GM19351 (cell line): ENCODE data around the gene ELP2.
"Not testable (repeated sequence)": the region's sequence is repeated elsewhere in the genome, so short reads cannot be mapped to it uniquely, and the experiment has no call there.

ENCODE experiments used
- ATAC-seq: cut with Tn5 transposase; IDR thresholded peaks from one replicate; pipeline ENCODE4 v1.9.1; 2021; ENCODE audit warnings: mild to moderate bottlenecking, moderate library complexity; ENCODE audit not compliant: unreplicated experiment

ELP2 gene

DNA sequence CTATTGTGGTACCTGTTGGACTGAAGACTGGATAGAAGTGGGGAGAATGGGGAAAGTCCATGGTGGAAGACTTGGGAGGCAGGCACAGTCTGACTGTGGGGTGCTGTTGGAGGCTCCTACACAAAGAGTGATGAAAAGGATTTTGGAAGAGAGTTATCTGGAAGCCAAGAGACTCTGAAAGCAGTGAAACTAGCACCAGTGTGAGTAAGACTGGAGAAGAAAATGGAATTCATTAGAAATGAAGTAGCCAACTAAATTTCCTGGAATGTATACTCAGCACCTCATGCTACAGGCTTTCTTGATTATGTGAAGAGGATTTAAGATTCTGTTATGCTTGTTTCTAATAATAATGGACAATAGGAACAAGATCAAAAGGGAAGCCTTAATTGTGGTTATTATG, 27.7 kb downstream of the ELP2 start:
- ATAC-seq, result no peak

DNA sequence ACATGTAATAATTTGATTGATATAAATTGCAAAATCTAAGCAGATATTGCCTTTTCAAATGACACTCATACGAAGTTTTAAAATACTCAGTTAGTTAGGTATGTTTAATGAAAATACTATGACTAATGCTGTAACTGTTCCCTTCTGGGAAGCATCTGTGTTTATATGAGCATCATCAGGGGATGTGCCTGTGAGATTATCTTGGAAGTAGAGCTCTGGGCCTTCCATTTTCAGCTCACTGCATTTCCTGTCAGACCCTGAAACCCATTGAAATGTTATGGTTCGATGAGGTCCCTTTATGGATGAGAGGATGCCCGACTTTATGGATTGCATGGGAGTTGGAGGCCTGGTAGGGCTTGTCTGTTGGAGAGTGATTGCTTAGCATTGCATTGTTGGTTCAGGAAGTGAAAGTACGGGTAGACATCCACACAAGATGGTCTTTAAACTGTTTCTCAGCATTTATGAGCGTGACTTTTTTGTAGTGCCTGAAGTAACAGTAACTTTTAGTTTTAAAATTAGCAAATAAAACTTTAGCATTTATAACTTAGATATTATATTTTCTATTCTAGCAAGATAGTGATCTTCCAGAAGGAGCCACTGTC, 28.7 kb downstream of the ELP2 start:
- ATAC-seq, result no peak

GRCh38 chr18:36160959-36161371, 31.3 kb downstream of the ELP2 start:
- no peak for ATAC-seq

DNA sequence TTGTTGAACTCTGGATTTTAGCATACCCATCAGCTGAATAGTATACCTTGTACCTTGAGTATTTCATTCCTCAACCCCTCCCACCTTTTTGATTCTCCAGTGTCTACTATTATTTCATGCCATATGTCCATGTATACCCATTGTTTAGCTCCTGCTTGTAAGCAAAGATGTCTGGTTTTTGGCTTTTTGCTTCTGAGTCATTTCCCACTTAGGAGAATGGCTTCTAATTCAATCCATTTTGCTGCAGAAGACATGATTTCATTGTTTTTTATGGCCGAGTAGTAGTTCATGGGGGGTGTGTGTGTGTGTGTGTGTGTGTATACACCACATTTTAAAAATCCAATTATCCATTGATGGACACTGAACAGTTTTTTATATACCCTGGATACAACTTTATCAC, 33.3 kb downstream of the ELP2 start:
- ATAC-seq, result no peak

GRCh38 chr18:36167692-36168218, 38.1 kb downstream of the ELP2 start:
- no peak for ATAC-seq

DNA sequence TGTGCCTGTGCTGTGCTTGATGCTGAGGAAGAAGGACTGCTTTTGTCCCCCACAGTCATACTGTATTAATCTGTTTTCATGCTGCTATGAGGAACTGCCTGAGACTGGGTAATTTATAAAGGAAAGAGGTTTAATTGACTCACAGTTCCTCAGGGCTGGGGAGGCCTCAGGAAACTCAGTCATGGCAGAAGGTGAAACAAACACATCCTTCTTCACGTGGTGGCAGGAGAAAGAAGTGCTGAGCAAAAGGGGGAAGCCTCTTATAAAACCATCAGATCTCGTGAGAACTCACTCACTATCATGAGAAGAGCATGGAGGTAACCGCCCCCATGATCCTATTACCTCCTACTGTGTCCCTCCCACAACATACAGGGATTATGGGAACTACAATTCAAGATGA, 38.6 kb downstream of the ELP2 start:
- ATAC-seq, result not testable (repeated sequence)

DNA sequence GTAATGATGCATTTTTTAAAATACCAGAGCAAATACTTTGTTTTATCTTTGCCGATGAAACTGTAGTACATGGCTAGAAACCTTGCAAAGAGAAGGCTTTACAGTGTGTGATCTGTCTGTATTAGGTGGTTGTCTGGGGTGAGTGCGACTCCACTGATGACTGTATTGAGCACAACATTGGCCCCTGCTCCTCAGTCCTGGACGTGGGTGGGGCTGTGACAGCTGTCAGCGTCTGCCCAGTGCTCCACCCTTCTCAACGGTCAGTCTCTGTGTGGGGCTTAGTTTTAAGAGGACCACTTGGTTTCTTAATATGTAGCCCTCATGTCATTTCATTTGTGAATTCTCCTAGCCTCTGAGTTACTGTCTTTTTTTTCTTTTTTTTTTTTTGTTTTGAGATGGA, 40.2 kb downstream of the ELP2 start:
- ATAC-seq, result no peak

DNA sequence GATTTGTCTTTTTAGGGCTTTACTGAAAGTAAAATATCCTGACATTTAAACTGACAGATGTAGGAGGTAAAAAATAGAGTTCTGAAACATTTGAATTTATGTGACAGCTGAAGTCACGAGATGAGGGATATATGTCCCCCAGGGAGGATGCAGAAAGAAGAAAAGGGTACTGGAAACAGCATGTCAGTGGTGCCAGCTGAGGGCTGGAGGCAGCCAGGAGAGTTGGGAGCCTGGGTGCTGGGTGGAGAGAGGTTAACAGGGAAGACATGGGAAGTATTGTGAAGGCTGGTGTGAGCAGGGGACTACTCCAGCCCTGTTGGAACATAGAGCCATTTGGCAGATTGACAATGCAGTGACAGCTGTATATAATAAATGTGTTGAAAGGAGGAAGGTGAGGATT, 45.8 kb downstream of the ELP2 start:
- ATAC-seq, result no peak

DNA sequence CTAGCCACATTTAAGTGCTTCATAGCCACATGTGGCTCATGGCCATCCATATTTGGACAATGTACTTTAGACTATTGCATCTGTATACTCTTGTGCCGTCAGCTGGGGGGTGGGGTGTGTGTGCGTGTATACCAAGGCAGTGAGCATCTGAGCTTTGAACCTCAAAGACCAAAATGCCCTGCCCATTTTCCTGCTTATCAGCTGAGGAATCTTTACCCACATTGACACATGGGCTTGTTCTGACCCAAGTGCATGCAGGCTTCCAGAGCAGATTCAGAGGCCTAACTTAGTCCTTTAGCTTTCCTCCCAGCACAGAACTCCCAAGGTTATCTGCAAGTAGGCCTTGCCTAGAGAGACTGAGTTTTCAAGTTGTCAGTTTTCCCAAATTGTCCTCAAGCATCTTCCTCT, 46.5 kb downstream of the ELP2 start:
- ATAC-seq, result no peak

GRCh38 chr18:36176711-36177110, 47.0 kb downstream of the ELP2 start:
- no peak for ATAC-seq

DNA sequence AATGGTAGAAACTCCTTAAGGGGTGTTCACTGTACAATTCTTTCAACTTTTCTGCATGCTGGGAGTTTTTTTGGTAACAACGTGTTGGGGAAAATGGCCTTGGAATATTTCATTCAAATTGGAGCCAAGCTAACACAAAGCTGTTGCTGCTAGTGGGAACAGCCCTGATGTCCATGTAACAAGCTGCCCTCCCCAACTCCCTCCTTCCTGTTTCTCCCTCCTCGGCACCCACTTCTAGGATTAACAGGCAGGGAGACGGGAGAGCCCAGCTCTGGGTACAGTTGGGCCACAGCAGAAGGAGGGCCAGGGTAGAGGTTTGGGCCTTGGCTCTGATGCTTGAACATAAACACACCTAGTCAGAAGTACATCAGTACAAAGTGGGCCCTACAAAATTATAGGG, 48.2 kb downstream of the ELP2 start:
- no peak for ATAC-seq

DNA sequence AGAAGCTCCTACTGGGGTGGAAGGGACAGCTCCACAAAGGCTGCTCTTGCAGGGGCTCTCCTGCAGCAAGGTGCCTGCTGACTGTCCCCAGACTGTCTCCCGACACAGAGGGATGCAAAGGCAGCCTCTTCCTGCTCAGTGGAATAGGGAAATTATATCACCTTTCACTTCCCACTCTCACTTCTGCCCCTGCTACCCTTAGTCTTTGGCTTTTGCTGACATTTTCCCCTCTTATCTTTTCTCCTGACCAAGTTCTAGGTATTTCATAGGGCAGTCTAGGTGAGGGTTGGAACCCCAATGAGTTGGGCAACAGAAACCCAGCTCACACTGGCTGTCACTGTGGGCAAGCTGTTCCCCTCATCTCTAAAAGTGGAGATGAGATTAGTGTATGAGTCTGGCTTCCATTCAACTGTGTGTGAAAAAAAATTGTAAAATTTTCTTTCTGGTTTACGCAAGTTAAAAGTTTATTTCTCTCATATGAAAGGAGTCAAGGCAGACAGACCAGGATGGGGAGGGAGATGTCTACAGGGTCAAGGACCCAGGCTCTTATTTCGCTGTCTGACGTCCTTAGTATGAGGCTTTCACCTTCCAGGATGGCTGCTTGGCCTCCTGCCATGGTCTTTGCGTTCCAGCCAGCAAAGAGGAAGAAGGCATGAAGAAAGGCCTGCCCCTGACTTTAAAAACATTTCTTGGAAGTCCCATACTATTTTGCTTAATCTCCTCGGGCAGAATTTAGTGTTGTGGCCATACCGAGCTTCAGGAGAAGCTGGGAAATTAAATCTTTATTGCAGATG, 50.1 kb downstream of the ELP2 start:
- ATAC-seq, result no peak

GRCh38 chr18:36181441-36181840, 51.7 kb downstream of the ELP2 start:
- ATAC-seq, result no peak

- ATAC-seq, result no peak
Measured at GRCh38 chr18:36181898-36182506, 52.3 kb downstream of the ELP2 start.

DNA sequence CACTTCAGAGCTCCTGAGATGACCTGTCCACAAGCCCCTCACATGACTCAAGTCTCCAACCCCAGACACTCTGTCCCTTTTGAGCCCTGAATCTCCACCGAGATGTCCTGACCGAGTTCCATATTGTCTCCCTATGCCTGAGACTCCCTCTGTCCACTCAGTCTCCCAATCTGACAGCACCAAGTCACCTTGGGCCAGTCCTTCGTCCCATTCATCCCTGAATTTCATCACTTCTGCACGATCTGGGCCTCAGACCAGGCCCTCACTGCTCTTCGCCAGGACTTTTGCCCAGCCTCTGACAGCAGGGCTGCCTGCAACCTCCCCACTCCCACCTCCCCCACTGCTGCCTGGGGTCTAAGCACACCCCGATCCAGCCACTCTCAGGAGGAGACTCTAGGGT, 53.3 kb downstream of the ELP2 start:
- ATAC-seq, result no peak

DNA sequence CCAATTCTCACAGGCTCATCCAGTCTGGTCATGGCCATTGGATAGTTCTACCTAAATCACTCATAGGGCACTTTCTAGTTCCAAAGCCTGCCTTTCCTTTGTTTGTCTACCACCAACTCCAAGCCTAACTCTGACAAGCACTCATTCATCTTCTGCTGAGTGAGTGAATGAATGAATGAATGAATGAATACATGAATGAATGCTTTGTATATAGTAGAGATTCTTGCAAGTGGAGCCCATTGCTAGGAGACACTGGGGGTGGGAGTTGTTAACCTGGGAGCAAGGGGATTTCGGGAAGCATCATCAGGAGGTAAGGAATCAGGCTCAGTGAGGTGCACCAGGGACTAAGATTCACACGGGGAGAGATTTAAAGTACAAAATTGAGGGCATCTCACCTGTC, 54.3 kb downstream of the ELP2 start:
- no peak for ATAC-seq

- ATAC-seq, result no peak
Measured at GRCh38 chr18:36185157-36185556, 55.5 kb downstream of the ELP2 start.

- no peak for ATAC-seq
Measured at GRCh38 chr18:36185901-36186460, 56.3 kb downstream of the ELP2 start.

DNA sequence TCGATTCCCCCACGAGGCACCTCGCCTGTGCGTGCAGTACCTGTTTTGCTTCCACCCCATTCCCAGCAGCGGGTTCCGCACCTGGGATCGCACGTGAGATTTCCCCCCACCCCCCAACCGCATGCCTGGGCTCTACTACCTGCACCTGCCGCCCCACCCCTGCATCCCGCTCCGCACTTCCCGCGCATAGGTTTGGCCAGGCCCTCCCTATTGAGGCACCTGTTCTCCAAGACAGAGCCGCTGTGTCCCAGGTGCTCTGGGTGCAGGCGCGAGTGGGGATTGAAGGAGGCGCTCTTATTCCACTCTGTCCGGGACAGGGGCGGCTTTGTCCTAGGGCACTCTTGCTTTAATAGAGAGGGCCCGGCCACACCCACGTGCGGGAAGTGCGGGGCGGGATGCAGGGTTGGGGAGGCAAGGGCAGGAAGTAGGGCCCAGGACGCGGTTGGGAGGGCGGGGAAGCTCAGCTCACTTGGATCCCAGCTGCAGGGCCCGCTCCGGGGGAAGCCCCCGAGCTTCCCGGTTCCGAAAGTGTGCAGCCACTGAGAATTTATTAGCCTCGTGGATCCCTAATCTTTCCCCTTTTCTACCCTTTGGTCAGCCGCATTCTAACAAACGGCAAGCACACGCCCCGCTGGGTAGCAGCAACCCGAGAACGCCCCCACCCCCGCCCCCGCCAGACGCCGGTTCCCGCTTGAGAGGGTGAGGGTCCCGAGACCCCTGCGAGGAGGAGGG, 56.9 kb downstream of the ELP2 start:
- no peak for ATAC-seq

GRCh38 chr18:36187193-36187825, 57.6 kb downstream of the ELP2 start, which contains the start of gene MOCOS:
Gene MOCOS, plus strand, starts transcription at chr18:36187497. Its CDS starts 43 bp downstream, at chr18:36187540.
- ATAC-seq, result peak; percentile 81
